IPS DF 4.7 (cell line): Measurements from ENCODE around the gene KIF27.
"Not testable (repeated sequence)": the region's sequence is repeated elsewhere in the genome, so short reads cannot be mapped to it uniquely, and the experiment has no call there.

ENCODE experiments used
- DNase-seq: peaks from one replicate; pipeline ENCODE4 v3.0.0-alpha.2; 2013; ENCODE audit warnings: low spot score; ENCODE audit errors: extremely low read depth

The KIF27 gene

GRCh38 chr9:83920927-83921707 lies at the start of gene KIF27:
KIF27 (minus strand) TSS chr9:83921432; CDS start chr9:83915591, 5,841 bp downstream.
- peak; percentile 68 for DNase-seq

- no peak for DNase-seq
Measured at GRCh38 chr9:83969602-83970001, 48.4 kb upstream of the KIF27 start.

- no peak for DNase-seq
Measured at GRCh38 chr9:83967073-83967472, 45.8 kb upstream of the KIF27 start.

- DNase-seq, result no peak
Measured at GRCh38 chr9:83966209-83966582, 45.0 kb upstream of the KIF27 start.

DNA sequence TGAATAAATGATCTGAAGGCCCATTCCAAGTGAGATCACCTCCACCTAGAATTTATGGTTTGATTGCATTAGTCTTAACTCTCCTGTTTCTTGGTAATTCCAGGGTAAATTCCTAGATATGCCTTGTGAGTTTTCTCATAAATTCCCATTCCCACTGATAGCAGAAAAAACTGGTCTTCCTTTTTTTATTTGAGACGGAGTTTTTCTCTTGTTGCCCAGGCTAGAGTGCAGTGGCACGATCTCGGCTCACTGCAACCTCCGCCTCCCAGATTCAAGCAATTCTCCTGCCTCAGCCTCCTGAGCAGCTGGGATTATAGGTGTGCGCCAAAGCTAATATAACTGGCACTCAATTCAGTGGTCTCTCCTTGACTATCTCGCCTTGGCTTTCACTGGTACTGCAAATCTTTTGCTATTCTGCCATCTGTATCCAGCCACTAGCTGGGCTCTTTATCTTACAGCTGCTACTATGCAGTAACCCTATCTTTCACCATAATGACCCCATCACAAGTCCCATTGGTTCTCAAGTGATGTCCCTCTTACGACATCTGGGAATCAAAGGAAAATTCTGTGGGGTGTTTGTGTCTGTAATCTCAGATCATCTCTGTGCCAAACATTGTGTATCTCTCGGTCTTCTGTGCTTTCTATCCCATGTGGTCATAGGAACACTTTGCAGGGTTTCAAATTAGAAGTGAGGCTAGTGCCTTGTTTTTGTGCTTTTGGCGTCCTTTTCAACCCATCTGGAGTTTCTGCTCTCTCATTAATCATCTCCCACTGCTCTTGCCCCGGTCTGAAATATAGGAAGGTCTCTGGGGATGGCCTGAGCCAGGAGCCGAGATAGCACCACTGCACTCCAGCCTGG lies 44.3 kb upstream of the KIF27 start:
- no peak for DNase-seq

GRCh38 chr9:83964973-83965349 lies 43.7 kb upstream of the KIF27 start:
- no peak for DNase-seq

GRCh38 chr9:83962165-83962564 lies 40.9 kb upstream of the KIF27 start:
- DNase-seq, result no peak

DNA sequence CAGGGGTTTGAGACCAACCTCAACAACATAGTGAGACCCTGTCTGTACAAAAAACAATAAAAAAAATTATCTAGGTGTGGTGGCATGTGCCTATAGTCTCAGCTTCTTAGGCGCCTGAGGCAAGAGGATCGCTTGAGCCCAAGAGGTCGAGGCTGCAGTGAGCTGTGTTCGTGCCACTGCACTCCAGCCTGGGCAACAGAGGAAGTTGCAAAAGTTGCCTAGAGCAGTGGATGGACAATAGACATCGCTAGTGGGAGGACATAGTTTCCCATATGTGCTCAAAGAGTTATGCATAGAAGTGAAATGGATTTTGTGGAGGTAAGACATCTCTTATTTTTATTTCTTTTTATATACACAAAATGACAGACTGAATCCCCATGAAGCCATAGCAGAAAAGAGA lies 39.8 kb upstream of the KIF27 start:
- DNase-seq, result no peak

DNA sequence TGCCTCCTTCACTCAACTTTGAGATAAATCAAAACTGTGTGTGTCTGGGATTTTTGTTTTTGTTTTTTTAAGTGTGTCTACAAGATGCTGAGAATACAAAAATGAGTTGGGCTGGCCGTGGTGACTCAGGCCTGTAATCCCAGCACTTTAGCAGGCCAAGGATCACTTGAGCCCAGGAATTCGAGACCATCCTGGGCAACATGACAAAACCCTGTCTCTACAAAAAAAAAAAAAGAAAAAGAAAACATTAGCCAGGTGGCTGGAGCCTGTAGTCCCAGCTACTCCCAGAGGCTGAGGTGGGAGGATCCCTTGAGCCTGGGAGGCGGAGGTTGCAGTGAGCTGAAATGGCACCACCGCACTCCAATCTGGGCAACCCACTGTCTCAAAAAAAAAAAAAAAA lies 37.8 kb upstream of the KIF27 start:
- no peak for DNase-seq

GRCh38 chr9:83957248-83957513 lies 35.9 kb upstream of the KIF27 start:
- no peak for DNase-seq

- no peak for DNase-seq
Measured at GRCh38 chr9:83956436-83957247, 35.4 kb upstream of the KIF27 start.

GRCh38 chr9:83956086-83956435 lies 34.8 kb upstream of the KIF27 start:
- no peak for DNase-seq

DNA sequence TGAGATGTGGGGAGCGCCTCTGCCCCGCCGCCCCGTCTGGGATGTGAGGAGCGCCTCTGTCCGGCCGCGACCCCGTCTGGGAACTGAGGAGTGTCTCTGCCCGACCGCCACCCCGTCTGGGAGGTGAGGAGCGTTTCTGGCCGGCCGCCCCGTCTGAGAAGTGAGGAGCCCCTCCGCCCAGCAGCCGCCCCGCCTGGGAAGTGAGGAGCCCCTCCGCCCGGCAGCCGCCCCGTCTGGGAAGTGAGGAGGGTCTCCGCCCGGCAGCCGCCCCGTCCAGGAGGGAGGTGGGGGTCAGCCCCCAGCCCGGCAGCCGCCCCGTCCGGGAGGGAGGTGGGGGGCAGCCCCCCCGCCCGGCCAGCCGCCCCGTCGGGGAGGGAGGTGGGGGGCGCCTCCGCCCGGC lies 26.9 kb upstream of the KIF27 start:
- not testable (repeated sequence) for DNase-seq

GRCh38 chr9:83940590-83941303 lies 19.5 kb upstream of the KIF27 start:
- no peak for DNase-seq

- peak; percentile 53 for DNase-seq
Measured at GRCh38 chr9:83937861-83938455, 16.7 kb upstream of the KIF27 start.

- DNase-seq, result no peak
Measured at GRCh38 chr9:83936523-83936922, 15.3 kb upstream of the KIF27 start.

DNA sequence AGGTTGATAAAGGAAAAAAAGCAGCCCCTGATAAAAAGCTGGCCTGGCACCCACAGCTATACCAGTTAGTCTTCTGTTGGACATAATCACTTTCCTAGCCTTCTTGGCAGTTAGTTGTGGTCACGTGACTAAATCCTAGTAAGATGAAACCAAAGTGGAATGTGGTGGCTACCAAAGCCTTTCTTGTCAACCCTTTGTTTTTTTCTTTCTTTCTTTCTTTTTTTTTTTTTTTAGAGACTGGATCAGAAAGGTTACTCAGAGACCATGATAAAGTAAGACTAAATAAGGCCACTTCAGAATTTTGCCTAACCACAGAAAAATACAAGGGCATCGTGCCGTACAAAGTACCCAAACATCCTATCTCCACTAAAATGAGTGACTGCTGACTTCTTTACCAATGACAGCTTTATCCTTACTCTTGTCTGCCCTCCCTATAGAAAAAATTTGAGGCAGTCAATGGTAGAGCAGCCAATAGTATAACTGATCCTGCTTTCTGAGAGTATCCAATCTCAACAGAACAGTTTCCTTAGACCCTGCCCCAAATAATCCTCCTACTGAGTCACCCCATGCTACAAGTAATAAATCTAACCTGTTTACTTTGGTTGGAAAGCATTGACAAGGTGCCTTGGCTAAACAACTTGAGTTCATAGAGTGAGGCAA lies 14.2 kb upstream of the KIF27 start:
- DNase-seq, result no peak

DNA sequence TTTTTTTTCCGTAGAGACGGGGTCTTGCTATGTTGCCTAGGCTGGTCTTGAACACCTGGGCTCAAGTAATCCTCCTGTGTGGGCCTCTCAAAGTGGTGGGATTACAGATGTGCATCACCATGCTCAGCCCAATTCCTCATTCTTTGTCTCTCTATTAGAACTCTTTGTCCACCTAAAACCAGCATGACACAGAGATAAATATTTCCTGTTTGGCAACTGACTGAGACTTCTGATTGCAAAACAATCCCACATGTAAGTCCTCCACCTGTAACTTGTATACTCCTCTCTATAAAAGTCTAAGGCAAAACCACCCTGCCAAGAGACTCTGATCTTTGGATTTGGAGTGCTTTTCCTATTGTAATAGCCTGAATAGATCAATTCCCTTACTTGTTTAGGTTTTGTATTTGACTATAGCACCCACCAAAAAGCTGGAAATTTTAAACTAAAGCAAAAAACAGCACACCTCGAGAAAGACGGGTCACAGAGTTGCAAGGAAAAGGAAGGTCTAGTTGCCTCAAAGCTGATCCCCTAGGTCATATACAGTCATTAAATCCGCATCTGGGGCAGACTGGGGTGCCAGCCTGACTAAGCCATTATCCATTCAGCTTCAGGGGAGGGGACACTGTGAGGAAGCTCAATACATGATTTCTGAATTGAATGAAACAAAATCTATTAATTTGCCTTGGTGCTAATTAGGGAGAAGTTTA lies 13.5 kb upstream of the KIF27 start:
- DNase-seq, result no peak

- no peak for DNase-seq
Measured at GRCh38 chr9:83933790-83934189, 12.6 kb upstream of the KIF27 start.

DNA sequence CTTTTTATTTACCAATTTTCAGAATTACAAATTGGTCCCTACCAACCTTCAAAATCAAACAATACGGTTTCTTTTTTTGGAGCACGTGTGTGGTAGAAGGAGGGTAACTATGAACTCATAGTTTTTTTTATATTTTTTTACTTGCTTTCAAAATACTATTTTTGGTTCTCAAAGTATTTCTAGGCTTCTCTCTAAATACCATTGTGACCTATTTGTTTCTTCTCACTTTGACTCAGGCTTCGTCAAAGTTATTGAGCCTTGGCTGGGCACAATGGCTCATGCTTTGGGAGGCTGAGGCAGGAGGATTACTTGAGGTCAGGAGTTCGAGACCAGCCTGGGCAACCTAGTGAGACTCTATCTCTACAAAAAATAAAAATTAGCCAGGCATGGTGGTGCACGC lies 11.6 kb upstream of the KIF27 start:
- DNase-seq, result no peak
